Thyroid gland (tissue), 4 donors: ENCODE data around the gene RRP8.

Source experiments
- POLR2A ChIP-seq, 2 donors: fragments of 450-650 bp; IDR thresholded peaks; one replicate each; pipeline ENCODE4 v1.6.1; 2017; ENCODE audit warnings: antibody characterized with exemption in 2 of 2, mild to moderate bottlenecking in 2 of 2, moderate library complexity in 1 of 2
- TF ChIP-seq, protein P1 (sequence below), 6 experiments: fragments of 200-600 bp in 3 of 6; fragments of 450-650 bp in 3 of 6; sonication (generic) in 3 of 6; IDR thresholded peaks; one replicate each; pipeline ENCODE4 v1.5.1; 2016 to 2019; ENCODE audit warnings: antibody characterized with exemption in 6 of 6, mild to moderate bottlenecking in 2 of 6, inconsistent platforms in 1 of 6, moderate library complexity in 1 of 6

DNA sequence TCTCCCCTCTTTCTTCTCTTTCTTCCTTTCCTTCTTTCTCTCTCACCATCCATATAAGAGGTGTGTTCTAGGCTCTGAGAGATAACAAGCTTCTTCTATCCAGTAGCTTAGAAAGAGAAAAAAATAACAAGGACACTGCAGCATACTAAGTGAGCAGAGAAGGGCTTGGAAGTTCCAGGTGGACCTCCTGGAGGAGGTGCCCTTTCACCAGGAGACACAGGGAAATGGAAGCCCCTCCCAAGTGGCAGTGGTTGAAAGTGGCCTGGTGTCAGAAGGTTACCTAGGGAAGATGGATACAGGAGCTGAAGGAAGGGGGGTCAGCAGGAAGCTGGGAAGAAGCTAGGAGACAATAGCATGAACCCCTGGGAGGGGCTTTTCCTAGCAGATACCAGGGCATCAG, 46.7 kb upstream of the RRP8 start:
- TF ChIP-seq, protein P1, sequence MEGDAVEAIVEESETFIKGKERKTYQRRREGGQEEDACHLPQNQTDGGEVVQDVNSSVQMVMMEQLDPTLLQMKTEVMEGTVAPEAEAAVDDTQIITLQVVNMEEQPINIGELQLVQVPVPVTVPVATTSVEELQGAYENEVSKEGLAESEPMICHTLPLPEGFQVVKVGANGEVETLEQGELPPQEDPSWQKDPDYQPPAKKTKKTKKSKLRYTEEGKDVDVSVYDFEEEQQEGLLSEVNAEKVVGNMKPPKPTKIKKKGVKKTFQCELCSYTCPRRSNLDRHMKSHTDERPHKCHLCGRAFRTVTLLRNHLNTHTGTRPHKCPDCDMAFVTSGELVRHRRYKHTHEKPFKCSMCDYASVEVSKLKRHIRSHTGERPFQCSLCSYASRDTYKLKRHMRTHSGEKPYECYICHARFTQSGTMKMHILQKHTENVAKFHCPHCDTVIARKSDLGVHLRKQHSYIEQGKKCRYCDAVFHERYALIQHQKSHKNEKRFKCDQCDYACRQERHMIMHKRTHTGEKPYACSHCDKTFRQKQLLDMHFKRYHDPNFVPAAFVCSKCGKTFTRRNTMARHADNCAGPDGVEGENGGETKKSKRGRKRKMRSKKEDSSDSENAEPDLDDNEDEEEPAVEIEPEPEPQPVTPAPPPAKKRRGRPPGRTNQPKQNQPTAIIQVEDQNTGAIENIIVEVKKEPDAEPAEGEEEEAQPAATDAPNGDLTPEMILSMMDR (IDR thresholded peaks at IDR 0.05): no peak
- no peak for TF ChIP-seq POLR2A (IDR thresholded peaks at IDR 0.05)
